ENCODE results near the gene FYN.

FYN gene

GRCh38 chr6:111880181-111880888 lies 7.1 kb upstream of the FYN start:
- DNase-seq: no peak

GRCh38 chr6:111875741-111876140 lies 2.5 kb upstream of the FYN start:
- DNase-seq: no peak

DNA sequence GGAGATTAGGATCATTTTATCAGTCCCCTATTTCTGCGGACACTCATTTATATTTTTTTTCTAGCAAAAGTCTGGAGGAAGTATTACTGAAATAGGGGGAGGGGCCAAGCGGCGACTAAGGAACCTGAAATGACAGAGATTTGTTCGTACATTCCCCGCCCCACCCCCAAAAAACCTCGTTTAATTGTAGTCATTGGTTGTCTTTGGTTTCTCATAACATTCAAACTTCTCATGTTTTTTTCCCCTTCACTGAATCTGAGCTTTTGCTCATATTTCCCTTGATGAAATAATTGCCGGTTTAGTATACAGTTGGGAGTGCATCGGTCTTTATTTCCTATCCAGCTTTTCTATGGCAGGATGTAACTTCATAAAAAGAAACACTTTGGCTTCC lies 768 bp upstream of the FYN start:
- DNase-seq: no peak

DNA sequence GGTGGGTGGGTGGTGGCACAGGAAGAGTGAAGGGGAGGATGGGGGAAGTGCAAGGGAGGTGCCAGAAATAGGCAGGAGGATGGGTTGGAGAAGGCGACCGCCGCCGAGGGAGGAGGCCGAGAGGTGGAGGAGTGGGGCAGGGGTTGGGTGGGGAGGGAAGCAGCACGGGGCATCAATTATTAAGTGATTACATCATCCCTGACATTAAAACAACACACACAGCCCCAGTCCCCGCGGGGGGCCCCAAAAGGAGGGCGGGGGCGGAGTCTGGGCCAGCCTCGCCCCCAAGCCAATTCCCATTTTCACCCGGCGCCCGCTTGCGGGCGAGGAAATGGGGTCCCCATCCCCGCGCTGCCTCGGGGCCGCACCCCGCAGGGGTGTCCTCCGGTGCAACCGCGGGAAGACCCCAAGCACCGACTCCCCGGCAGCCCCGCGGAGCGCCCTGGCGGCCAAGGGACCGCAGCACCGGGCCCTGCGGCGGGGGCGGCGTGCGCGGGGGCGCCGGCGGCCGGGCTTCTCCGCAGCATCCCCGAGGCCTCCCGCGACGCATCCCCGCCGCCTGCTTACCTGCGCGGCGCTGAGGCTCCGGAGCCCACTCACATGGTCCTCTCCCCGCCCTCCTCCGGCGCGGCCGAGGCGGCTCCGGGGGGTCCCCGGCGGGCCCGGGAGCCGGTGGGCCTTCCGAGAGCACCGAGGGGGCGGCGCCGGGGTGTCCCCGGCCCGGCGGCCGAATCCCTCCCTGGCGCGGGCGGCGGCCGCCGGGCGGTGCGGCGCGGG lies 663 bp downstream of the FYN start:
- no peak for DNase-seq

DNA sequence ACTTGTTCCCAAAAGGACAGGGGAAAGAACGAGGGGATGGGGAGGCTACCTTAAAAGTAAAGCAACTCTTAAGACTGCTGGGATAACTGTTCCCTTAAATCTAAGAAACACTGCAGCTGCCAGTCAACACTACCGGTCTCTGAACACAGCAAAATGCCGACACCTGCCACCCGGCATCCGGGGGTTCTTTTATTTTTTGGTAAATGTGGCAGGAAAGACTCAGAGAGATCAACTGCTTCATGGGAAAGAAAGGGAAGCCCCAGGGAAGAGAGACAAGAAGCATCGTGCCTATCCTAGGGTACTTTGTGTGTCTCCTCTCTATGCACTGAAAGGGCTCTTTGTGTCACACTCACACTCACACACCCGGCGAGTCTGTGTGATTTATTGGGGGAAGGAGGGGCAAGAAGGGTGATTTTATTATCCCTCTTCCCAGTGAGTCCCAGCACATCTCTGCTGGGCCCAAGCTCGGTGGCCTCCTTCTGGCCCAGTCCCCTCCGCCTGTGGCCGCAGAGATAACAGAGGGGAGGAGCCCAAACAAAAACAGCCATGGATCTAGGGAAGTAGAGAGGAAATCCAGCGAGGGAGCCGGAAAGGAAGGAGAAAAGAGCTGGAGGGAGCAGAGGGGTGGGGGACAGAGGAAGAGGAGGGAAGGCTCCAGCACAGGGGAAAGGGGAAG lies 1.4 kb downstream of the FYN start:
- DNase-seq: peak; percentile 16

DNA sequence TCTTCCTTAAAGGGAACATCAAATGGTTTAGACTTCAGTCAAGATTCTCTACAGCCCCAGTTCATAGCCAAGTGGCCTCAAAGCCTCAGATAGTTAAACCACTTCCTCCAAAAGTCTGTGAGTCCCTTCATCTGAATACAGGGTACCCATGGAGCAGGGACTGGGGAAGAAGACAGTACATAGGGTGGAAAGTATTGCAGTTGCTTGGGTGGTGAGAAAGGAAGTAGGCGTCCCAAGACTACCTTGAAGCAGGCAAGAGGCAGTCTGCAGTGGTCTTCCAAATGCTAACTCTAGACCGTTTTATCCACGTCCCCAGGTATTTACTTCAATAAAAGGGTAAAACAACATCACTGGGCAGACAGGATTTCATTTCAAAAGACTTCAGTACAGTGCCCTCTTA lies 2.0 kb downstream of the FYN start:
- DNase-seq: no peak

DNA sequence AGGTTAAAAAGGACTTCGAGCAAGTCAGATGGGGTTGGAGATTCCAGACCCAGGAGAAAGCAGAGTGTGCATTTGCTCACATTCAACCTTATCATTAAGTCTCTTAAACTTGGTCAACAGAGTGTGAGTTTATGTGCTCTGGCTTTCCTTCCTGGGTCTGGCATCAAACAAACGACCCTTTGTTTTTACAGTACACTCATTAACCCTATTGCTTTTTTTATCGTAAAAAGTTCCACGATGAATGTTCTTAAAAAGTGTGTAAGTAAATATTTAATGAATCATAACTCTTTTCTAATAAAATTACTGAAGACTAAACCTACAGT lies 2.5 kb downstream of the FYN start:
- DNase-seq: no peak

- no peak for DNase-seq
Measured at GRCh38 chr6:111870051-111870741, 3.1 kb downstream of the FYN start.

DNA sequence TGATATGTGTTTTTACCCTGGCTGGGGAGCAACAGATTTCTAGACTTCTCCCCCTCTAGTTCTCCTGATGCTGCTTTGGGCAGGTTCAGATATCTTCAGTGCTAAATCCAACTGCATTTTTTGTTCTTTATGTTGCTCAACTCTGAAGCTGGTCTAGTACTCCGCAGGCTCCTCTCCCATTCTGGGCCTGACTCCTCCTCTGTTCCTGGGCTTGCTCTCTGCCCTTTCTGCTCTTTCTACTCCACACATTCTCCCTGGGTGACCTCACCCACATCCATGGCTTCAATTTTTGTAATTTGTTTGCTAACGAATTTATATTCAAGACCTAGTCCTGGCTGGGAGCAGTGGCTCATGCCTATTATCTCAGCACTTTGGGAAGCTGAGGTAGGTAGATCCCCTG lies 6.4 kb downstream of the FYN start:
- no peak for DNase-seq

- no peak for DNase-seq
Measured at GRCh38 chr6:111865909-111866546, 7.2 kb downstream of the FYN start.

DNA sequence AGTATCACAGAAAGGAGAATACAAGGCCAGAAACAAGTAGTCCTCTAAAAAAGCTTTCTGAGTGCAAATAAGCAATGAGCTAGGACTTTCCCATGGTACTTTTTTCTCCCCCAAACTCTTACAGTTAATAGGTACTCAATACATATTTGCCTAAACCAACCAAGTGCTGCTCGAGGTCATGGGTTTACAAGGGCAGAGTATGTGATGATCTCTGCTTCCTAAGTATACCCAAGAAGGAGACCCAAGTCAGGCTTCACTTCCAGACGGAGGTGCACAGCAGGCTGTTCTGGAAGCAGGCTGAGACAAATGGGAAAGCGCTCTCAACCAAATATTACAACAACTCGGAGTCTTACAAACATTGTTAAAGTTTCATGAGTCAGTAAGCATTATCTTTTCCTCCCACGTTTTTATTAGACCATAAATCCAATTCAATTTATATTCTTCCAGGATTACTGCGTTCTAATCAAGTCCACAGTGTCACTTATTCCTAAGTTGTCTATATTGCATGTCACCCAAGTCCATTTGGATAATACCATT lies 8.1 kb downstream of the FYN start:
- DNase-seq: no peak

DNA sequence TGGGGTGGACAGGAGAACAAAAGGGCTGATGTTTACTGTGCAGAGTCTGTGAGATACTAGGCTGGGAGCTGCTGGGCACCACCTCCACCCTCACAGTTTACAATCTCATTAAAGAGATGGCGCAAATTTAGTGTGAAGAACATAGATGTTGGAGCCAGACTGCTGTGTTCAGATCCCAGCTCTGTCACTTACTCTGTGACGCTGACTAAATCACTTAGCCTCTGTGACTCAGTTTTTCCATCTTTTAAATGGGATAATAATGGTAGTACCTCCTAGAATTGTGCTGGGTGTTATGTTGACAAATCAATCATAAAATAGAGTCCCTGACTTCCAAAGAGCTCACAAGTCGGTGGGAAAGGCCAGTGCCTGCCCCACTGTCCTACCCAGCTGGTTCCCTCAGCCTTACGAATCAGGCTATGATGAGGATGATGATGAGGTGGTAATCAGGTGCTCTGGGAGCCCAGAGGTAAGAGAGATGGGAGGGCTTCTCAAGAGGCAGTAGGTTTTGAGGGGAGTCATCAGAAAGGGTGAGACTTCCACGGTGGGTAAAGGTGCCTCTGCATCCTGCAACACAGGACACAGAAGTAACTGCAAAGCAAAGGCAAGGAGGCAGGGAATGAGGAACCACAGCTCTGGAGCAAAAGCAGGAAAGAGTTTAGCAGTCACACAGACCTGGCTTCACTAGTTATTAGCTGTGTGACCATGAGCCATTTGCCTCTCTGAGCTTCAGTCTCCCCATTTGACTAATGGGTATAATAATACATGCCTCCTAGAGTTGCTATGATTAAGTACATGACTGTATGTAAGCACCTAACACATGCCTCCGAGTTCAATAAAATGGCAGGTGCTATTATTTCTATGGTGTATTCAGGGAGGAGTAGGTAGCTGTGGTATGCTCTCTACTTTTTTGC lies 8.9 kb downstream of the FYN start:
- no peak for DNase-seq

DNA sequence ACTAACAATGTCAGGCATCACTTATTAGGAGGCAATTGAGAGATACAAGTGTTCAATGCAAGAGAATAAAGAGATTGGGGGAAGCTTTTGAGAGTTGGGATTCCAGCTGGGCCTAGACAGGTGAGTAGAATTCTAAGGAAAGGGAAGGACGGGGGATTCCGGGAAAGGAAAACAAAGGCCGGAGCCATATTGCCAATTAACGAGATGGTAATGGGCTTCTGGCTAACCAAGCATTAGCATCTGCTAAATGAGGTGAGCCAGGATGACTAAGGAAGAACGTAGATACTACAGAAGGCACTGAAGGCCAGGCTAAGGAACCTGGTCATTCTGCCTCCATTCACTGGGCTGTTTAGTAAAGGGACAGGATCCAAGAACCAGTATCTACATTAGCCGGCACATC lies 10.5 kb downstream of the FYN start:
- no peak for DNase-seq

DNA sequence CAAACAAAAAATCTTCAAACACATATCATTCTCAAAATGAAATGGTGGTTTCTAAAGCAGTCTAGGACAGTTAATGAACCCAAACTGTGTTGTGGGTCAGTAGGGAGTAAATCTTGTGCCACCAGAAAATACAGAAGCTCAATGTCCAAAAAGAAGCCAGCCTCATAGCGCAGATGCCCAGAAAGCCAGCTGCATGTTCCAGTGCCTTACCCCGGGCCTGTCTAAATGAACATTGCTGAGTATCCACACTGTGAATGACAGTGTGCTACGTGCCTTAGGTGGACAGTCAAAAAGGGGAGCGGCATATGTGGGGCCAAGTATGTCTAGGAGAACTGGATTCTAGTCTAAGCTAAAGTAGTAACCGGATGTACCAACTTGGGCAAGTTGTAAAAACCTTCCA lies 10.9 kb downstream of the FYN start:
- no peak for DNase-seq

DNA sequence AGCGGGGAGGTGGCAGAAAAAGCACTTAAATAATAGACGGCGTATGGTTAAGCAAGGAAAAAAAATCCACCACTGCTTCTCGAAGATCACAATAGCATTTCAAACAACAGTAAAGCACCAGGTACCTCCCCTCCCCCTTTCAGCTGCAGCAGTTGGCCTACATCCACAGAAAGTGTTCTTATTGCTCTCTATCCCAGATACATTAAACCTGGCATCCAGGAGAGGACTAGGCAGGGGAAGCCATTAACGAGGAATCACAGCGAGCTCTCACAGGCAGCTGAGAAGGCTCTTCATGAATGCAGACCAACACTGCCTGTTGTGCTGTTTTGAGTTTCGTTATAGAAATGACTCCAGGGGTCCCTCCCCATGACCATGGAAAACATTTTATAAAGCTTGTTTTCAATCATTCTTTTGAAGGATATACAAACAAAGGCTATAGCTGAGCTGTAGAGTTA lies 11.8 kb downstream of the FYN start:
- peak; percentile 90 for DNase-seq

GRCh38 chr6:111858347-111858746 lies 14.9 kb downstream of the FYN start:
- no peak for DNase-seq

DNA sequence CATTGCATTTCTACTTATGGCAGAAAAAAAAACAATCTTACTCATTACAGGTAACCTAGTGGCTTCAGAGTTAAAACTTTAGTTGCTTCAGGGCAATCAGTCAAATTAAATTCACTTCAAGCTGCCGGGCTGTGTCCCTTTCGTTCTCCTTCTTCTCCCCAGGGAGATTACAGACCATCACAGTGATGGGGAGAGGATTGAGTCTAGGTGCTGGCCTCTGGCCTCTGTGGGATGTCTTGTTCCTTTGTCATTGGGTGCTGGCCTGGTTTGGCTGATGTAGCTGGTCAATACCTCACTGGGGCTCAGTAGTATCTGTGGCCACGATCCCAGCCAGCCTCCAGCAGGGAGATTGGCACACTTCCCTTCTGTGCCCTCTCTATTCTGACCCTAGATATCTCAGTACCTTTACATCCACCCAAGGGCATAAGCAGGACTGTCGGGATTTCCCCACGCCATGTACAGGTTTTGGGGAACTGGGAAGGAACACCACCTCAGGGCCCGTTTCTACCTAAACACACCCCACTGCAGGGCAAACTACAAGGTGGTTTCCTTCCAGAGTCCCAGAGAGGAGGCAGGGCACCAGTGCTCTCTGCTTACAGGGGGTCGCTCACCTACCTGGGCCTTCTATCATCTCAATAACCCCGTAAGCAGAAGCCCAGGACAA lies 15.4 kb downstream of the FYN start:
- no peak for DNase-seq

DNA sequence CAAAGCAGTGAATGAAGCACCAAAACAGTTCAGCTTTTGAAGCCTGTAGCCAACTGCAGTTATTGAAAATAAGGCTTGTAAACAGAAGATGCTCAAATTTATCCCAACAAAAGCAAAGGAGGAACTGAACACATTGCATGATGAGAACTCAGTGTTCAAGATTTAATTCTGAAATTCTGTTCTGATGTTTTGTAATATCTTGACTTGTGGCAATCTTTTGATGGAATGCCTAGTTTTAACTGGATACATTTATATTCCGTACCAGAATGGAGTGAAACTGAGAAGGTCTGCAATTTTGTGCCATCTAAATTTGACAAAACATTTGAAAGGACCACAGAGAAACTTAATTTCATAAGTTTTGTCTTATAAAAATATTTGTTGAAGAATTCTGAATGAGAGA lies 17.5 kb downstream of the FYN start:
- no peak for DNase-seq

DNA sequence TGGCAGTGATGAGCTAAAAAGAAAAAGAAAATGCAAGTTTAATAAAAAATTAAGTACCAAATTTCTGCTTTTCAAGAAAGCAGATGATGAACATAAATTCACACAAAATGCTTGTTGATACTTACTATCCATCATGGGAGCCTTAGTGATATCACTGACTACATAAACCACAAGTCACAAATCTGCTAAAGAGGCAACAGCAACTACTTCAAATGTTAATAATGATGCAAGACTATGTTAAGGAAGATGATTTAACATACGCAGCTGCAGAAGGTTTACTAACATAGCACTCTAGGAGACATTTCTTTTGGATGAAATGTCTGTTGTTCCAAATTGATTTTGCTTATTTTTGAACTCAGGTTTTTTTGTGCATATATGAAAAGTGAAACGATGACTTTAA lies 18.6 kb downstream of the FYN start:
- DNase-seq: no peak

GRCh38 chr6:111852725-111853124 lies 20.5 kb downstream of the FYN start:
- DNase-seq: no peak

- DNase-seq: no peak
Measured at GRCh38 chr6:111850295-111850937, 22.8 kb downstream of the FYN start.
